Right lobe of liver (tissue), 6 donors: ENCODE data around the gene PPP1R8. TPM values are rescaled to one million over a fixed set of nuclear protein-coding genes. Genes with fewer than 3 reads are reported as not detected.
A peak's percentile ranks its signal among the peaks of the same experiment; 100 is the strongest.

Experiments
- ATAC-seq, 4 donors: fragments of 200-7000 bp; cut with Tn5 transposase; one replicate each; pipeline ENCODE4 v1.9.1; 2020; ENCODE audit warnings: mild to moderate bottlenecking in 4 of 4, moderate library complexity in 4 of 4
- DNase-seq, 3 donors: peaks; one replicate each; pipeline ENCODE4 v3.0.0-alpha.2; 2020
- H3K27ac ChIP-seq, 3 donors: fragments of 200-600 bp; one replicate each; pipeline ENCODE4 v1.8.0; 2022
- H3K27me3 ChIP-seq, 2 donors: fragments of 200-600 bp; one replicate each; pipeline ENCODE4 v1.8.0; 2022
- H3K36me3 ChIP-seq, 4 donors: fragments of 200-600 bp; sonication (generic) in 1 of 4; one replicate each; pipeline versions ENCODE4 v1.5.1 to v1.8.0; 2017 to 2022; ENCODE audit warnings: control low read depth in 1 of 4
- H3K4me1 ChIP-seq, 4 donors: fragments of 200-600 bp; sonication (generic) in 1 of 4; one replicate each; pipeline versions ENCODE4 v1.5.1 to v1.8.0; 2017 to 2022; ENCODE audit warnings: control low read depth in 1 of 4
- H3K4me3 ChIP-seq, 3 donors: fragments of 200-600 bp; one replicate each; pipeline ENCODE4 v1.8.0; 2022
- H3K9me3 ChIP-seq, 4 donors: fragments of 200-600 bp; sonication (generic) in 1 of 4; one replicate each; pipeline versions ENCODE4 v1.5.1 to v1.8.0; 2017 to 2022; ENCODE audit warnings: control low read depth in 1 of 4
- CTCF ChIP-seq, 4 donors: fragments of 200-600 bp in 3 of 4; fragments of 450-650 bp in 1 of 4; IDR thresholded peaks; one replicate each; pipeline versions ENCODE4 v1.5.1 to v1.8.0; 2016 to 2022; ENCODE audit warnings: antibody characterized with exemption in 4 of 4, mild to moderate bottlenecking in 2 of 4
- POLR2A ChIP-seq: fragments of 450-650 bp; IDR thresholded peaks from one replicate; pipeline ENCODE4 v1.6.1; 2017; ENCODE audit warnings: antibody characterized with exemption, mild to moderate bottlenecking
- WGBS: methylation state at CpG from one replicate; pipeline ENCODE4 v1.1.6; 2018; ENCODE audit warnings: low coverage, low lambda C conversion rate; ENCODE audit not compliant: insufficient coverage; ENCODE audit errors: missing lambda C conversion rate; 5-methylcytosine and 5-hydroxymethylcytosine counted together
- intact Hi-C, 2 donors: fragments of 100-400 bp; cut with DNase I; formaldehyde crosslinking; loops; one replicate each; pipeline versions ENCODE4 v1.11.2 to v1.14.1; 2022
- total RNA-seq, 6 experiments: library from RNA; depleted of rRNA in 2 of 6; stranded (reverse); fragments of >200 nt in 2 of 6; fragmentation: NEBNext Ultra II Directional in 3 of 6; extraction: Animal tissue kit (Norgen Biotek cat#: 25700) in 3 of 6; gene quantifications; one replicate each; pipeline versions ENCODE4 v1.1.0 to v1.2.4, GENCODE V29; 2016 to 2023
- donor health status: DM: no; HTN: yes; CAD: no.
- donor health status: DM: no; HTN: no; CAD: no.
- donor health status: DM: no; HTN: no; CAD: no.
- donor health status: DM: no; HTN: yes; CAD: no.
- donor health status: DM: no; HTN: yes; CAD: no.

The PPP1R8 gene
- total RNA-seq, 6 experiments from 2014 or later, result 12.4 to 18.6 (median 13.0) TPM

GRCh38 chr1:27858072-27858948 lies 27.7 kb downstream of the PPP1R8 start:
- Histone ChIP-seq H3K9me3 (no peaks in the 10 kb centered on the region), H3K4me1 (no peaks in the 10 kb centered on the region), H3K4me3 (no peak overlapping the region), H3K36me3 (no peaks in the 10 kb centered on the region), H3K27ac (no peak overlapping the region), H3K27me3 (no peaks in the 10 kb centered on the region)
- intact Hi-C loops, result loop anchor here in 1 of 2 donors (10.0 kb wide), 1 partner anchor 116 kb away; no protein-coding TSS in a partner anchor
- ATAC-seq, result peak; percentile 91 to 94 (median 92)
- 0% methylated on average over 4 of the region's 10 CpGs for WGBS
- peak; percentile 93 to 99 (median 95) for TF ChIP-seq CTCF (IDR thresholded peaks at IDR 0.05)
- no peak for TF ChIP-seq POLR2A
- peak; percentile 83 to 89 (median 85) for DNase-seq

DNA sequence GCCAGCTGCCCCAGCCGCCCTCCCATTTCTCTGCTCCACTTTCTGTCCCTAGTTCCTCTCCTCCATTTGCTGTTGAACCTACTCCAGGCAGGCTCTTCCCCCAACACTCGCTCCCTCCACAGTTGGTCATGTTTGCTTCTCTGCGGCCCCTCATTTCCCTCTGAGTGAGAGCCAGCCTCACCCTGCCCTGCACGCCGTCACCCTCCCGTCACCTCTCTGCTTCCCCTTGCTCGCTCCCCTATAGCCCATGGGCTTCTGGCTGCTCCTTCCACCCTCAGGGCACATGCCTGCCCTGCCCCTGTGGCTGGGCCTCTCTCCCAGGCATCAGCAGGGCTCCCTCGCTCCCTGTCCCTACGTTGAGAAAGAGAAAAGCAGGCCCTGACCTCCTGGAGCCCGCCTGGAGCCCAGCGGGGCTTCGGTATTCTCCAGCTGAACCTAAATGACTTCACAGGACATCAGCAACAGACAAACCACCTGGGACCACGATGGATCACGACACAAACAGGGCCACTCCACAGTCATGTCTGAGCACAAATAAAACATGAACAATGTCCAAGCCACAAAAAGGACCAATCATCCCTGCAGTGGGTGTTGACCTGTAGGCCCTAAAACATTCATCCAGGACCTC lies 28.5 kb downstream of the PPP1R8 start:
- no peak overlapping the region for H3K27ac ChIP-seq
- no peak overlapping the region for H3K4me3 ChIP-seq
- 82% methylated on average over 7 of the region's 14 CpGs for WGBS
- no peaks in the 10 kb centered on the region for H3K4me1 ChIP-seq
- intact Hi-C loops, result loop anchor here in 1 of 2 donors (10.0 kb wide), 1 partner anchor 116 kb away; no protein-coding TSS in a partner anchor
- H3K36me3 ChIP-seq, result no peaks in the 10 kb centered on the region
- H3K9me3 ChIP-seq, result no peaks in the 10 kb centered on the region
- H3K27me3 ChIP-seq, result no peaks in the 10 kb centered on the region
- no peak for DNase-seq
- TF ChIP-seq CTCF (IDR thresholded peaks at IDR 0.05), result no peak
- TF ChIP-seq POLR2A, result no peak
- peak in 3 of 4 donors; percentile 14 to 33 (median 23) for ATAC-seq

- ATAC-seq (no peak), DNase-seq (peak in 1 of 3 donors; percentile 11)
- TF ChIP-seq CTCF (IDR thresholded peaks at IDR 0.05), result no peak
- no peak for TF ChIP-seq POLR2A
- no peaks in the 10 kb centered on the region for H3K27me3 ChIP-seq
- no peak overlapping the region for H3K4me3 ChIP-seq
- no peak overlapping the region for H3K27ac ChIP-seq
- H3K36me3 ChIP-seq, result no peaks in the 10 kb centered on the region
- intact Hi-C loops, result no loop called here
- no peaks in the 10 kb centered on the region for H3K9me3 ChIP-seq
- H3K4me1 ChIP-seq, result no peaks in the 10 kb centered on the region
- 87% methylated on average over 9 of the region's 10 CpGs for WGBS
These were observed 30.9 kb downstream of the PPP1R8 start for GRCh38 chr1:27861436-27861835.

DNA sequence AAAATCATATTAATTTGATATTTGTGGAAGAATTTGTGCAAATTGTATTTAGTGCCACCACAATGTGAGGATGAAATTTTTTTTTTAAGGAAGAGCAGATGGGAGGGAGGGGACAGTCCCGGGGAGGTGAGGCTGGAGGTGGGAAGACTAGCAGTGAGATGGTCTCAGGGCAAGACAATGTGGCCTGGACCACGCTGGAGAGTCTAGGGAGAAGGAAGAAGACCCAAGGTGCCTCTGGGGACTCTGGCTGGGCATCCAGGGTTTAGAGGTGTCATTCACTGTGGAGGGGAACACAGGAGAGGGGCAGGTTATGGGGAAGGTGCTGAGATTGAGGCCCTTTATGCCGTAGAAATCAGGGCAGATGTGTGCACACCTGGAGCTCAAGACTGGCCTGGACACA lies 31.4 kb downstream of the PPP1R8 start:
- Histone ChIP-seq H3K27me3 (no peaks in the 10 kb centered on the region), H3K9me3 (no peaks in the 10 kb centered on the region), H3K4me3 (no peak overlapping the region), H3K4me1 (no peaks in the 10 kb centered on the region), H3K36me3 (no peaks in the 10 kb centered on the region), H3K27ac (peak overlapping the region in 1 of 3 donors; percentile 33)
- TF ChIP-seq POLR2A, result no peak
- TF ChIP-seq CTCF (IDR thresholded peaks at IDR 0.05), result no peak
- ATAC-seq, result no peak
- 61% methylated on average over 2 of the region's 3 CpGs for WGBS
- DNase-seq, result peak in 1 of 3 donors; percentile 25
- intact Hi-C loops, result no loop called here
